MM.1S (cell line): ENCODE results near the gene SLC8B1.

Experiments used
- CTCF ChIP-seq: fragments of 300-600 bp; sonication (generic); IDR thresholded peaks from 2 replicates; pipeline ENCODE4 v1.5.1; 2016; ENCODE audit warnings: antibody characterized with exemption, low read length, mixed read lengths
- EZH2 ChIP-seq: fragments of 300-600 bp; sonication (generic); optimal IDR thresholded peaks from 2 replicates; pipeline ENCODE3; 2017; ENCODE audit warnings: low read depth, mild to moderate bottlenecking, antibody characterized with exemption, low read length, mixed read lengths
- EZH2phosphoT487 ChIP-seq: fragments of 300-600 bp; sonication (generic); IDR thresholded peaks from 2 replicates; pipeline ENCODE4 v1.6.1; 2018; ENCODE audit warnings: antibody characterized with exemption, low read length

GRCh38 chr12:113347892-113348291 lies 13.0 kb upstream of the SLC8B1 start:
- TF ChIP-seq CTCF (no peak), EZH2 (no peak), EZH2phosphoT487 (no peak)
